22Rv1 (cell line): ENCODE data around the gene PKLR.

Source experiments
- ZFX ChIP-seq: fragments of 450-650 bp; IDR thresholded peaks from 2 replicates; pipeline ENCODE4 v1.6.1; 2017; ENCODE audit warnings: antibody characterized with exemption, borderline replicate concordance
- TF ChIP-seq, protein P1 (sequence below): fragments of 450-650 bp; IDR thresholded peaks from 2 replicates; pipeline ENCODE4 v1.5.1; 2017; ENCODE audit warnings: mild to moderate bottlenecking

DNA sequence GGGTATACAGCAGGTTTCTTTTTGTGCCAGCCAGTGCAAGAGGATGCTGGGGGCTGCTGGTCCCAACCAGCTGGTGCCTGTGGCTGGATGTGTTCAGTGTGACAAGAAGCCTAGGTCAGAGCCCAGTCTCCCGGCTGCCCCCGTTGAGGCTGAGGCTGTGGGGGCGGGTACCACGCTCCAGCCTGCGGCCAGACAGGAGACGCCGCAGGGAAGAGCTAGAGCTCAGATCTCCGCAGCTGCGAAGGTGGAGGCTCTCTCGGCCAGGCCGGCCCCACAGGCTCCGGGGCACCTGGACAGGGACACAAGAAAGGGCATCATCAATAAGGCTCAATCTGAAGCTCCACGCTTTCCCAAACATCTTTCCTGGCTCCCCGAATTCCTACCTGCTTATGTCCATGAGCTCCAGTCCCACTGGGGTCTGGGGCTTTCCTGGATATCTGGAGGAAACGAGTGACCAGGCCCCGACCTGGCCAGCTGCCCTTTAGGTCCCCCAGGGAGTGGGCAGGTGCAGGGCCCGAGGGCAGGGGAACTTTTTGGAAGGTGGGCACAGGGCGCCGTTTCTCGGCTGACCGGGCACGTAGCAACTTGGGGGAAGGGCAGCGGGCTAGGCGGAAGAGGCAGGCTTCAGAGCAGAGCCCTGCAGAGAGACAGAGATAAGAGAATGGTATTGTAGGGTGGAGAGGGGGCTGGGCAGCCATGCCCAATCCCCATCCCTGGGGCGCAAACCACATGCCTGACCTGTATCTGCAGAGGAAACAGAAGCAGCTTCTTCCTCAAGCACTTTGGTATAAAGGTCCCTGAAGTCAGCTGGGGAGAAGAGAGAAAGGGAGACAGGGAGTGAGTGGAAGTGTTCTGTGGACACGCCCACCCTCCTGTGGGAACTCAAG, 53.3 kb downstream of the PKLR start:
- TF ChIP-seq, protein P1, sequence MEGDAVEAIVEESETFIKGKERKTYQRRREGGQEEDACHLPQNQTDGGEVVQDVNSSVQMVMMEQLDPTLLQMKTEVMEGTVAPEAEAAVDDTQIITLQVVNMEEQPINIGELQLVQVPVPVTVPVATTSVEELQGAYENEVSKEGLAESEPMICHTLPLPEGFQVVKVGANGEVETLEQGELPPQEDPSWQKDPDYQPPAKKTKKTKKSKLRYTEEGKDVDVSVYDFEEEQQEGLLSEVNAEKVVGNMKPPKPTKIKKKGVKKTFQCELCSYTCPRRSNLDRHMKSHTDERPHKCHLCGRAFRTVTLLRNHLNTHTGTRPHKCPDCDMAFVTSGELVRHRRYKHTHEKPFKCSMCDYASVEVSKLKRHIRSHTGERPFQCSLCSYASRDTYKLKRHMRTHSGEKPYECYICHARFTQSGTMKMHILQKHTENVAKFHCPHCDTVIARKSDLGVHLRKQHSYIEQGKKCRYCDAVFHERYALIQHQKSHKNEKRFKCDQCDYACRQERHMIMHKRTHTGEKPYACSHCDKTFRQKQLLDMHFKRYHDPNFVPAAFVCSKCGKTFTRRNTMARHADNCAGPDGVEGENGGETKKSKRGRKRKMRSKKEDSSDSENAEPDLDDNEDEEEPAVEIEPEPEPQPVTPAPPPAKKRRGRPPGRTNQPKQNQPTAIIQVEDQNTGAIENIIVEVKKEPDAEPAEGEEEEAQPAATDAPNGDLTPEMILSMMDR, result no peak
- no peak for TF ChIP-seq ZFX
